Neutrophil (primary cell): ENCODE measurements around the gene SIGLEC1.

Experiments
- H3K27ac ChIP-seq: fragments of 200-600 bp; sonication (generic); 2 replicates; pipeline ENCODE4 v1.5.1; 2016; ENCODE audit warnings: mild to moderate bottlenecking, moderate library complexity
- H3K27me3 ChIP-seq: fragments of 200-600 bp; sonication (generic); 2 replicates; pipeline ENCODE4 v1.6.0; 2016; ENCODE audit warnings: mild to moderate bottlenecking
- H3K36me3 ChIP-seq: fragments of 200-600 bp; sonication (generic); 2 replicates; pipeline ENCODE4 v1.5.1; 2017
- H3K4me1 ChIP-seq, 2 experiments: fragments of 200-600 bp in 1 of 2; sonication (generic) in 1 of 2; 1 replicate in 1 of 2; 2 replicates in 1 of 2; pipeline versions ENCODE4 v1.5.1 to v1.6.1; 2013 to 2016; ENCODE audit warnings: low read depth in 1 of 2, low read length in 1 of 2, mild to moderate bottlenecking in 1 of 2, moderate library complexity in 1 of 2; ENCODE audit not compliant: control insufficient read depth in 1 of 2, insufficient read depth in 1 of 2
- H3K4me3 ChIP-seq, 2 experiments: fragments of 200-600 bp in 1 of 2; sonication (generic) in 1 of 2; 1 replicate in 1 of 2; 2 replicates in 1 of 2; pipeline ENCODE4 v1.5.1; 2013 to 2016; ENCODE audit warnings: low read depth in 1 of 2, low read length in 1 of 2, mild to moderate bottlenecking in 1 of 2, moderate library complexity in 1 of 2
- H3K9me3 ChIP-seq: fragments of 200-600 bp; sonication (generic); 2 replicates; pipeline ENCODE4 v1.5.1; 2016
- TF ChIP-seq, protein P1 (sequence below): fragments of 200-600 bp; sonication (generic); IDR thresholded peaks from 2 replicates; pipeline ENCODE4 v1.5.1; 2016; ENCODE audit warnings: antibody characterized with exemption

The SIGLEC1 gene

DNA sequence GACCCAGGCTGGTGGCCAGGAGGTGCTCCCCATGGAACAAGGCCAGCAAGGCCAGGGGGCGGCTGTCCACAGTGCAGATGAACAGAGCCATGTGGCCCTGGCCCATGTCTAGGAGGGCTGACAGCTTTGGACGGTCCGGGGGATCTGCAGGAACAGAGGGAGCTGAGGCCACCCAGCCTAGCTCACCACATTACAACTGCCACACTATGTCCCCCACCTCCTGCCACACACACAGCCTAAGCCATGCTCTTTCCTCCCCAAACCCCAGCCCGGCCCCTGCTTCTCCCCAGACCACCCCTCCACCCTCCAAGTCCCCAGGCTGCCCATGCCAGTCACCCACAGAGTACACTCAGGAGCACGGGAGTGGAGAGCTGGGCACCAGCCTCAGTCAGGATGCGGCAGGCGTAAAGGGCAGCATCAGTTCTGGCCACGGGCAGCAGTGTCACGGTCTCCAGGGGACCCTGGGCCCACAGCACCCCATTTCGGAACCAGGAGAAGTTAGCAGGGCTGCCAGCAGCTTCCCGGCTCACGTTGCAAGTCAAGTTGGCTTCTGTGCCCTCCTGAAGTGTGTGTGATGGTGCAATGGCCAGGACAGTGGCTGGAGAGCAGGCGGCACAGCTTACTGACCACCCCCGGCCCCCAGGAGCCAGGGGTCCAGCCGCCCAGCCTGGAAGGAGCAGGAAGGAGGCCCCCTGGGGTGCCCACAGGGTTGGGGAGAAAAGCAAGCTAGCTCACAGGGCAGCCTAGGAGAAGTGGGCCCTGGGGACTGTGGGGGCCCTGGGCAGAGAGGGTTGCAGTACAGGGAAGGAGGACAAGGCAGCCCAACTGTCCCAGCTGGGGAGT lies 15.4 kb downstream of the SIGLEC1 start:
- H3K4me1 ChIP-seq, result no peaks in the 10 kb centered on the region
- H3K27me3 ChIP-seq, result no peaks in the 10 kb centered on the region
- no peaks in the 10 kb centered on the region for H3K36me3 ChIP-seq
- H3K9me3 ChIP-seq, result no peaks in the 10 kb centered on the region
- no peak overlapping the region for H3K4me3 ChIP-seq
- TF ChIP-seq, protein P1, sequence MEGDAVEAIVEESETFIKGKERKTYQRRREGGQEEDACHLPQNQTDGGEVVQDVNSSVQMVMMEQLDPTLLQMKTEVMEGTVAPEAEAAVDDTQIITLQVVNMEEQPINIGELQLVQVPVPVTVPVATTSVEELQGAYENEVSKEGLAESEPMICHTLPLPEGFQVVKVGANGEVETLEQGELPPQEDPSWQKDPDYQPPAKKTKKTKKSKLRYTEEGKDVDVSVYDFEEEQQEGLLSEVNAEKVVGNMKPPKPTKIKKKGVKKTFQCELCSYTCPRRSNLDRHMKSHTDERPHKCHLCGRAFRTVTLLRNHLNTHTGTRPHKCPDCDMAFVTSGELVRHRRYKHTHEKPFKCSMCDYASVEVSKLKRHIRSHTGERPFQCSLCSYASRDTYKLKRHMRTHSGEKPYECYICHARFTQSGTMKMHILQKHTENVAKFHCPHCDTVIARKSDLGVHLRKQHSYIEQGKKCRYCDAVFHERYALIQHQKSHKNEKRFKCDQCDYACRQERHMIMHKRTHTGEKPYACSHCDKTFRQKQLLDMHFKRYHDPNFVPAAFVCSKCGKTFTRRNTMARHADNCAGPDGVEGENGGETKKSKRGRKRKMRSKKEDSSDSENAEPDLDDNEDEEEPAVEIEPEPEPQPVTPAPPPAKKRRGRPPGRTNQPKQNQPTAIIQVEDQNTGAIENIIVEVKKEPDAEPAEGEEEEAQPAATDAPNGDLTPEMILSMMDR, result no peak
- H3K27ac ChIP-seq, result no peak overlapping the region

DNA sequence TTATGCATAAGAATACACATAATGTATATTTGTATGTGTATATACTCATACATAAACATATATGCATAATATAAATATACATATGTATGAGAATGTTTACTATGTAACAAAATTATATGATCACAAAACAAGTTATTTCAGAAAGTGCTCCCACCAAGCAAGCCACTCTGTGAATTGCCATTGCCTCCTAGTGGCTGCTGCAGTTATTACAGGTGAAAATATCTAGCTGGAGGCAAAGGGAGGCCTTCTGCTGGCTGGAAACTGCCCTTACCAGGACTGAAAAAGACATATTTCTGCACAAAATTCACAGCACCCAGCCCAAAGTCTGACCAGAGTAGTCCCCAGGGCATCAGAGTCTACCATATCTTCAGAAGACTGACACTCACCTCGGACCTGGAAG lies 16.2 kb downstream of the SIGLEC1 start:
- TF ChIP-seq, protein P1, result peak; percentile 13
- no peak overlapping the region for H3K27ac ChIP-seq
- no peaks in the 10 kb centered on the region for H3K27me3 ChIP-seq
- no peaks in the 10 kb centered on the region for H3K9me3 ChIP-seq
- H3K36me3 ChIP-seq, result no peaks in the 10 kb centered on the region
- H3K4me1 ChIP-seq, result no peaks in the 10 kb centered on the region
- H3K4me3 ChIP-seq, result no peak overlapping the region

DNA sequence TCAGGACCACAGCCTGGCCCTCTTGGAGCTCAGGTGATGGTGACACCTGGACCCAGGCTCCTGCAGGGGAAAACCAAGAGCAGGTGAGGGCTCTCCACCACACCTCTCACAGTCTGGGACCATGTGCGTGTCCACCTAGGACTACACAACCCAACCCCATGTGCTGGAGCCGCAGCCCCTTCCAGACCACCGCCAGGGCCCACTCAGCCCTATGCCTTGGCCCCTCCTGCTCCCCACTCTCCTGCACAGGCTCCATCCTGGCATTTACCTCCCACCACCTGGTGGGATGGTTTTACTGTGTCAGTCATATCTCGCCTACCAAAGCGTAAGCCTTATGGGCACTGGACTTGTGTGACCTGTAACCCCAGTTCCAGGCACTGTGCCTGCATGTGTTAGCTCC lies 17.5 kb downstream of the SIGLEC1 start:
- Histone ChIP-seq H3K9me3 (no peaks in the 10 kb centered on the region), H3K4me1 (no peaks in the 10 kb centered on the region), H3K27ac (no peak overlapping the region), H3K36me3 (no peaks in the 10 kb centered on the region), H3K4me3 (no peak overlapping the region), H3K27me3 (no peaks in the 10 kb centered on the region)
- TF ChIP-seq, protein P1, result no peak

DNA sequence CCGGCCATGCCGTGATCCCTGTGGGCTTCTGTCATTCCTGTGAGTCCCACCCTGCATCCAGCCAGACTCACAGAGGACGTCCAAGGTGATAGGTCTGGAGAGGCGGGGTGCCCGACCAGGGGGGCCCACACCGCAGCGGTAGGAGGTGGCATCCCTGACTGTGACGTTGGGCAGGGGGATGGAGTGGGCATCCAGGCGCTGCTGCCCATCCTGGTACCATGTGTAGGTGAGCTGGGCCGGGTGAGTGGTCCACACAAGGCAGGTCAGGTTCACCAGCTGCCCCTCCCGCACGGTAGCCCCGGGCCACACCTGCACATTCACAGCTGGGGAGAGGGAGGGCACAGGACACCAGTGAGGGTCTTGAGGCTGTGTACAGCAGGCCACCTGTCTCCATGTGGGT lies 19.0 kb downstream of the SIGLEC1 start:
- TF ChIP-seq, protein P1, result no peak
- no peaks in the 10 kb centered on the region for H3K9me3 ChIP-seq
- H3K36me3 ChIP-seq, result no peaks in the 10 kb centered on the region
- H3K27me3 ChIP-seq, result no peaks in the 10 kb centered on the region
- H3K27ac ChIP-seq, result no peak overlapping the region
- no peak overlapping the region for H3K4me3 ChIP-seq
- H3K4me1 ChIP-seq, result no peaks in the 10 kb centered on the region

DNA sequence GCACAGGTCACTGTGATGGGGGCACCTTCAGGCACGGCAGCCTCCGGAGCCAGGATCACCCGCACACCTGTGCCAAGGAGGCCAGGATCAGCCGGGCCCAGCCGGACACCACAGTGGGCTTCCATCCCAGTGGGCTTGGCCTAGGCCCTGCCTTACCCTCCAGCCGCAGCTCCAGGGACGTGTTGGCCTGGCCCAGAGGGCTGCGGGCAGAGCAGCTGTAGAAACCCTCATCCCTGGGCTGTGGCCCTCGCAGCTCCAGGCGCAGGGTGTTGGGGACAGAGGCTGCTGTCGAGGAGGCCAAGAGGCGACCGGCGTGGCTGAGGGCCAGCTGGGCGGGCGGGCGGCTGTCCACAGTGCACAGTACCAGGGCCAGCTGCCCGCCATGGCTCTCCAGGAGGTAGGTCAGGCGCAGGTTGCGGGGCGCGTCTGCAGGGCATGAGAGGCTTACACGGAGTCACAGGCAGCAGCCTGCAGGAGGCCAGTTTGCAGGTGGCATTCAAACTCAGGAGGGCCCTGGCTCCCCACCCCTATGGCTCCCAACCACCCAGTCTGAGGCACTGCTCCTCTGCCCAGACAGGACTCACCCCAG lies 19.6 kb downstream of the SIGLEC1 start:
- Histone ChIP-seq H3K36me3 (no peaks in the 10 kb centered on the region), H3K27me3 (peaks cover 3% of the 10 kb centered on the region), H3K4me1 (no peaks in the 10 kb centered on the region), H3K4me3 (no peak overlapping the region), H3K9me3 (no peaks in the 10 kb centered on the region), H3K27ac (no peak overlapping the region)
- TF ChIP-seq, protein P1, result no peak
